SHP77 (cell line): ENCODE data around the gene PPP6R3.
"Not testable (repeated sequence)": the region's sequence is repeated elsewhere in the genome, so short reads cannot be mapped to it uniquely, and the experiment has no call there.

Experiments
- DNase-seq, 2 experiments: peaks; one replicate each; lab custom pipeline; 2025; lab: John Stamatoyannopoulos, UW

The PPP6R3 gene

DNA sequence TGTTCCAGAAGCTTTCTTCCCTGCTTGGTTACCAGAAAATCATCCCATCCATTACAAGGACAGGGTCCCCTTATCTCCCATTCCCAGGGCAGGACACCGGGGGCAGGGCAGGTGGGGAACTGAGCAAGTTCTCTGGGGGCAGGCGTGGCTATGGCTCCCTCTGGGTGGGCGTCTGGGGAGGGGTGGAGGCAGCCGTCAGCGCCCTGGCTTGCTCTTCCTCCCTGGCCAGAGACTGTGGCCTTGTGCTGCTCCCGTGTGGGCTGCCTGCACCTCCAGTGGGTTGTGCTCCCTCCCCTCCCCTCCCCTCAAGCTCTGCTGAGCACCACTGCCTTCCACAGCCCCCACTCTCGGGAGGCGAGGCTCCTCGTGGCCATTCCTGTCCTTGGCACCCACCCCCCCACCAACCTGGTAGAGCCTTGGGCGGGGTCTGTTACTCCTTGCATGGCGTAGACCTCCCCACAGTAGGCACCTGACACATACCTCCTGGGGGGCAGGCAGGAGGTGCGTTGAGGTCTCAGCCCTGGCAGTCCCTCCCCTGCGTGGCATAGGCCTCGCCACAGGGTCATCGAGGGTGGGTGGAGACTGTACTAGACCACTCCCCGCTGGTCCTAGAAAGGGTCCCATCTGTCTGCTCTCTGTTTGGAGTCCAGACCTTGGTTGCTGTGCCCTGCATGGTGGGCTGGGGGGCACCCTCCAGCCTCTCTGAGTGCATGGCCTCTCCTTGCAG, 24.2 kb upstream of the PPP6R3 start:
- DNase-seq, result no peak

DNA sequence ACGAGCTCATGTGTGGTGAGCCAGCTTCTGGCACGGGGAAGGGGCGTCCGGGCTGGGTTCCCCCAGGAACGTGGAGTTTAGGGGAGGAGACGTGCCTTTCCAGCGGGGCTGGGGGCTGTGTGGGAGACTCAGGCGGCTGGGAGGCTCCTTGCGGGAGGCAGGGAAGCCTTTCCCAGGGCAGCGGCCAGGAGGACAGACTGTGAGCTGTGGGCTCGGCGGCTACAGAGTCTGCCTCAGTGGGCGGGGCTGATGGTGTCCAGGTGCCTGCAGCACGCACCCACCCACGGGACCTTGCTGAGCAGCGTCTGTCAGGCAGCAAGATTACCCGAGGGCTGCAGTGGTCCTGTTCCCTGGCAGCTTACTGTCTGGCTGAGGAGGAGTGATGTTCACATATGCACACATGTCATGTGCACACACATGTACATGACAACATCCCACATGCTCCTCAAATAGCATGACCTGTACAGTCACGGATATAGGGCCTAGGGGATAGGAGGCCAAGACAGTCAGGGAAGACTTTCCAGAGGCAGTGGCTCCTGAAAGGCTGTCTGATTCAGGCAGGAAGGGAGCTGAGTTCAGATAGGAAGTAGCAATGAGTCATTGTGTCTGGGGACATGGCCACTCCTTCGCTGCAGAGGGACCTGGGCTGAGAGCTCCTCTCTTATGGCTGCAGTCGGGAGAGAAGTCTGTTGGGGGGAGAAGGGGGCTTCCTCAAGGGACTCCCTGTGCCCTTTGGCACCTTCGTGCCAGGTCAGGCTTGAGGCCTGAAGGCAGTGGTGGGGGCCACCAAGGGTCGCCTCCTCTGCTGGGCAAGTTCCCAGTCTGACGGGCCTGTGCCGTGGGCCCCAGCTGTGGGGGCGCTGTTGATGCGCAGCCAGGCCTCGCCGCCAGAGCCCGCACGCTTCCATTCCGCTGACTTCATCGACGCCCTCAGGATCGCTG, 23.3 kb upstream of the PPP6R3 start:
- DNase-seq, result no peak

DNA sequence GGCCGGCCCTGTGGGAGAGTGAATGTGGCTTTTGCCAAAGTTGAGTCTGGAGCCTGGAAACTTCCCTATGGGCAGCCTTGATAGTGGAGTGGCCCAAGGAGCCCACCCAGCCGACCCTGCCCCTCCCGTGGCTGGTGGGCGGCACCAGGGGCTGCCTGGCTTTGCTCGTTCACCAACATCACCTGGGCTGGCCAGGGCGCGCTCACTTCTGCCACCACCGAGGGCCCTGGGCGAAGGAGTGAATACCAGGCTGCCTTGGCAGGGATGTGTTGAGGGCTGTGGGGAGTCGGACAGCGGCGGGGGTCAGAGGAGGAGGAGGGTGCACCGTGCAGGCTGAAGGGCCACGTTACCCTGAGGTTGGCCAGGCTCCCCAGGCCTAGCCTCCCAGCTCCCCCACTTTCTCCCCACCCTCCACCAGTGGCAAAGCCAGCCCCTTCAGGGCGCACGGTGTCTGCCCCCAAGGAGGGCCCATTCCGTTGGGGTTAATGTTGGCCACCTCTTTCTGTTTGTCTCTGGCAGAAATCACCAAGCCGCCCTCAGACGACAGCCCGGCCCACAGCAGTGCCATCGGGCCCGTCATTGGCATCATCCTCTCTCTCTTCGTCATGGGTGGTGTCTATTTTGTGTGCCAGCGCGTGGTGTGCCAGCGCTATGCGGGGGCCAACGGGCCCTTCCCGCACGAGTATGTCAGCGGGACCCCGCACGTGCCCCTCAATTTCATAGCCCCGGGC, 22.5 kb upstream of the PPP6R3 start:
- no peak for DNase-seq

DNA sequence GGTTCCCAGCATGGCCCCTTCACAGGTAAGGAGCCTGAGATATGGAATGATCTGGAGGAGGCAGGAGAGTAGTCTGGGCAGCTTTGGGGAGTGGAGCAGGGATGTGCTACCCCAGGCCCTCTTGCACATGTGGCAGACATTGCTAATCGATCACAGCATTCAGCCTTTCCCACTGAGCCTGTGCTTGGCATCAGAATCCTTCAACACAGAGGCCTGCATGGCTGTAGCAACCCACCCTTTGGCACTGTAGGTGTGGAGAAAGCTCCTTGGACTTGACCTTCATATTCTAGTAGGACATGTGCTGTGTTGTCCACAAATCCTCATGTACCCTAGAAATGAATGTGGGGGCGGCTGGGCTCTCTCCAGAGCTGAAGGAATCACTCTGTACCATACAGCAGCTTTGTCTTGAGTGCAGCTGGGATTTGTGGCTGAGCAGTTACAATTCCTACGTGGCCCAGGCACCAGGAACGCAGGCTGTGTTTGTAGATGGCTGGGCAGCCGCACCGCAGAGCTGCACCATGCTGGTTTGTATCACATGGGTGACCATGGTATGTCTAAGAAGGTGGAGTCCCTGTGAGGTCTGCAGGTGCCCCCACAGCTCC, 21.8 kb upstream of the PPP6R3 start:
- DNase-seq, result no peak

DNA sequence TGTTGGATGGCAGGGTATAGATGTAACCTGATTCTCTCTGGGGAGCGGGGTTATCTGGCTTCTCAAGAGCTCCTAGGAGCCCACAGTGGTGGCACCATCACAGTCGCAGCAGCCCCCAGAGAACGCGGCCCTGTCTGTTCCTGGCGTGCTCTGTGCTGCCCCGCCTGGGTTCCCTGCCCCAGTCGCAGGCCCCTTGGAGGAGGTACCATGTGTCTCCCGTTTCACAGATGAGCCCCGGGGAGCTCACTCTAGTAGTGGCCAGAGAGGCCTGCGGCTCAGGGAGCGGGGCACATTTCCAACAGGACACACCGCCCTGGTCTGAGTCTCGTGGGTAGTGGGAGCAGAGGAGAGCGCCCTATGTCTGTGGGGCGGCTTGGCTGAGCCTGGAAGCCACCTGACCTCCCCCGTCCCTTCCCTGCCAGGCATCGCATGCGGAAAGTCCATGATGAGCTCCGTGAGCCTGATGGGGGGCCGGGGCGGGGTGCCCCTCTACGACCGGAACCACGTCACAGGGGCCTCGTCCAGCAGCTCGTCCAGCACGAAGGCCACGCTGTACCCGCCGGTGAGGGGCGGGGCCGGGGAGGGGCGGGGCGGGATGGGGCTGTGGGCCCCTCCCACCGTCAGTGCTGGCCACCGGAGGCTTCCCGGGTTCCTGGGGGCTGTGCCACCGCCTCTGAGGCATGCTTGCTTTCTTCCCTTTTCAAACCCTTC, 21.0 kb upstream of the PPP6R3 start:
- no peak for DNase-seq

DNA sequence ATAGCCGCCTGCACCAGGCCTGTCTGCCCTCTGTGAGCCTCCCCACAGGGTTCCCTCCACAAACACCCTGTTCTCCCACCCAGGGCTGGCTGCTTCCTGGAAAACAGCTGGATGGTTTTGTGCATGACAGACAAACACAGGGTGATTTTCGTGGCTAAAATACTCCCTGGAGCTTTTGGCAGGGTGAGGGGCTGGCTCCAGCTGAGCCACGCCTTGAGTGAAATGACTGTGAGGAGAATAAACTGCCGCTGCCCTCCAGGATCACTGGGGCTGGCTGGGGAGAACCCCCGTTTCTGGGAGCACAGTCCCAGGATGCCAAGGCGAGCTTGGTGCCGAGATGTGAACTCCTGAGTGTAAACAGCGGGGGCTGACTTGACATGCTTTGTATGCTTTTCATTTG, 20.3 kb upstream of the PPP6R3 start:
- DNase-seq, result no peak

DNA sequence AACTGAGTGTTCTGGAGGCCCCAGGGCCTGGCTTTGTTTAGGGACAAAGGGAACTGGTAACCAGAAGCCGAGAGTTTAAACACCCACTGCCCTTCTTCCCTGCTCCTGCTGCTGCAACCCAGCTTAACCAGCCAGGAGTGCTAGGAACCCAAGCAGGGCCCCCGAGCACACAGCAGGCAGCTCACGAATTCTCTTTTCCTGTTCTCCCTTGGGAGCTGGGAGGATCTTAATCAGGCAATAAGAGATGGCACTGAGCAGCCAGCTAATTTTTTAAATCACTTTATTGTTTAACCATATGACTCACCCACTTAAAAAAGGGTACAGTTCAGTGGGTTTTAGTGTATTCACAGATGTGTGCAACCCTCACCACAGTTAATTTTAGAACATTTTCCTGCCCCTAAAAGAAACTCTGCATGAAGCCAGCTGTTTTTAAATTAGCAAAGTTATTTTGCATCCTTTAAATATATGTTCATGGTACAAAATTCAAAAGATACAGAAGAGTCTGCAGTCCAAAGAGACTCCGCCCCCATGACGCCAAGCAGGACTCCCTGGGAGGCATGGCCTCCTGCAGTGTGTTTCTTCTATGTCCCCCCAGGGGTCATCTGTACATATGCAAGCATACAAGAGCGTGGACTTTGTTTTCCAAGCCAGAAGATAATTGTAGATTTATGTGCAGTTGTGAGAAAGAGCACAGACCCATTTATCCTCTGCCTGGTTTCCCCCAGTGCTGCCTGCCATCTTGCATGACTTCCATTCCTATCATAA, 18.9 kb upstream of the PPP6R3 start:
- no peak for DNase-seq

DNA sequence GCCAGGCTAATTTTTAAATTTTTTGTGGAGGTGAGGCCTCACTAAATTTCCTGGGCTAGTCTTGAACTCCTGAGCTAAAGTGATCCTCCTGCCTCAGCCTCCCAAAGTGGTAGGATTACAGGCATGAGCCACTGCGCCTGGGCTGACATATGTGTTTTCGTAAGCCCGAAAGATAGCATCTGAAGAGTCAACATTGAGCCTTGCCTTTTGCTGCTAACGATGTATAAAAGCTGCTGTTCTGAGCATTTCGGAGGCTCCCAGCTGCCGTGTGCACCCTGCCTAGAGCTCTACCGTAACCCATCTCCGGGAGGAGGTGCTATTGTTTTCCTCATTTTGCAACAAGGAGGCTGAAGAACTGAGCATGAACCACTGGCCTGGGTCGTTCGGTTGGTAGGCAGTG, 18.1 kb upstream of the PPP6R3 start:
- DNase-seq, result no peak

DNA sequence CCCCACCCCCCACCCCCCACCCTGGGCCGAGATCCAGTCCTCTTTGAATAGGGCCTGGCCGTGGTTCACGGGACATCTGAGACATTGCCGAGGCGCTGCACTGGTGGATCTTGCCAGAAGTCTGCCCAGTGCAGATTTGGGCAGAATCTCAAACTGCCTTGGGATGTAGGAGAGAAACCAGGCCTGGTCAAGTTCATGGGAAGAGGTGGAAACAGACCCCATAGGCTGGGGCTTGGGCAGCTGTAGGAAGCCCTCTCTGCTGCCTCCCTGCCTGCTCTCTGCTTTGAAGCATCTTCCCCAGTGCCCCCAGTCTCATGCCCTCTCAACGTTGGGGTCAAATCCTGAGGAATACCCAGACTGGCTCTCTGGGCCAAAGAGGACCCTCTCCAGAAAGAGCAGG, 16.0 kb upstream of the PPP6R3 start:
- no peak for DNase-seq

DNA sequence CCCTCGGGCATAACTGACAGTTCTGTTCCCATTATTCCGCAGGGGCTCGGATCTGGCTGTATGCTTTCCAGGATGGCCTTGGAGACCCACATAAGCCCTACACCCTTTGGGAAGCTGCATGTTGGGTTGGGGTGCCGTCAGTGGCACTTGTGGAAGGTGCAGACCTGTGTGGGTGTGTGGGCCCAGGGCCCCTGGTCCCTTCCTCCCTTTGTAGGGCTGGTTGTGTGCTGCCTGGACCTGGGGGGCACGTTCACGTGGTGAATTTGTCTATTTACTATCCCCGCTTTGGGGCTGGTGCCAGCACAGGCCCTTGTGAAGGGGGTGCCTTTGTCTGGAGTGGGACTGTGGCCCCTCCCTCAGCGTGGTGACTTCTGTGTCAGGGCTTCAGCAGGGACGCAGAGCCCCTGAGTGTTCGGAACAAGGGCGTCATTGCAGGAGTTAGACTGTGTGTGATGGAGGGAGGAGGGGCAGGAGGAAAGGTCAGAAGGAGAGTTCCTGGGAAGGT, 15.0 kb upstream of the PPP6R3 start:
- DNase-seq, result no peak

DNA sequence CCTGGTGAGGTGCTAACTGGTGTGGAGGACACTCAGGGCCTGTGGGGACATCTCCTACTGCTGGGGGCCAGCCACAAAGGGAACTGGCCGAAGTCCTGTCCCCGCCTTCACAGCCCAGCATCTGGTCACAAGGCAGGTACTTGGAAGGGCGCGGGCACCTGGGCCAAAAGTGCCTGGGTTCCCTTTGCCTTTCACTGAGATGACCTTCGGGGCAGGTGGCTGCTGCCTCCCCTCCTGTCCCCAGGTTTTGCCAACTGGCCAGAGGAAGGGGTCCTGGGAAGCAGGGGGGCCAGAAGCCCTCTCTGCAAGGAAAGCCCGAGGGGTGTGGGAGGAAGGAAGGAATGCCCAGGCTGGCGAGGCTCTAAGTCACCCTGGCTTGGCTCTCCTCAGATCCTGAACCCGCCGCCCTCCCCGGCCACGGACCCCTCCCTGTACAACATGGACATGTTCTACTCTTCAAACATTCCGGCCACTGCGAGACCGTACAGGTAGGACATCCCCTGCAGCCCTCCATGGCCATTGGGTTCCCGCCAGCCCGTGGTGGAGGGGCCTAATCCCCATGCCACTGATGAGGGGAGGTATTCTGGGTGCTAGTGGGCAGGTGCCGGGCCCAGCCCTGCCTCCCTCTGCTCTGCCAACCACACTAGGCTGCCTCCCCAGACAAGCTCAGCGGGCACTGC, 14.4 kb upstream of the PPP6R3 start:
- no peak for DNase-seq

DNA sequence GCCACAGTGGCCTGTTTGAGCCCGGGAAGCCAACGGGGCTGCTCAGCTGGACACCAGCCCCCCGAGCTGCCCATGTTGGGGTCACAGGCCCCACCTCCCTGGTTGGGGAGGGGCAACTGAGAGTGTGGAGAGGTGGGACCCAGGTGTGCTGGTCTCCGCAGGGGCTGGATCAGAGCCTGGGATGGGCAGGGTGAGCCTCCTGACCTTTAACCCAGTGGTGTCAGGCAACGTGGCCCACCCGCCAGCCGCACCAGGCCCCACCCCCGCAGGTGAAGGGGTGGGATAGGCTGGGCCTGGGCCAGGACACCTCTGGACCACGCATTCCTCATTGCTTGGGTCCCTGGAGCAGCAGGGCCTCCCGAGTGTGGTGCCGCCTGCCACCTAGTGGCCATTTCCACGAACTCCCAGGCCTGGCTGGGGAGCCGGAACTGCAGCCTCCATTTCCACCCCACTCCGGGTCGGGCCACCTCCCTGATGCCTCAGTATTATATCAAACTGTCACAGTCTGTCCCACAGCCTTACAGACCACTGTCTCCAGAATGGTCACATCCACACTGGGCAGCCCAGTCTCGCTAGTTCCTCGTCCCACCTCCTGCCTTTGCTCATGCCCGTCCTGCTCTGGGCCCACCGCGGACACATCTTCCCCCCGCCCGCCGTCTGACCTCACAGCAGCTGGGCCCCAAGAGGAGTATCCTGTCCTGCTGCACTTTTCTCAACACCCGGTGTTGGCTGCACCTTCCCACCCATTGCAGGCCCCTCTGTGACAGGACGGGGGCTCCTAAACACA, 13.3 kb upstream of the PPP6R3 start:
- DNase-seq, result peak; percentile 59 to 68

DNA sequence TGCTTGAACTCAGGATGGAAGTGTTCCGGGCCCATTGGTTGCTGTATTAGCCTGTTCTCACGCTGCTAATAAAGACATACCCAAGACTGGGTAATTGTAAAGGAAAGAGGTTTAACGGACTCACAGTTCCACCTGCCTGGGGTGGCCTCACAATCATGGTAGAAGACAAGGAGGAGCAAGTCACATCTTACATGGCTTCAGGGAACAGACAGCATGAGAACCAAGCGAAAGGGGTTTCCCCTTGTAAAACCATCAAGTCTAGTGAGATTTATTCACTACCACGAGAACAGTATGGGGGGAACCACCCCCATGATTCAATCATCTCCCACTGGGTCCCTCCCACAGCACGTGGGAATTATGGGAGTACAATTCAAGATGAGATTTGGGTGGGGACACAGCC, 12.6 kb upstream of the PPP6R3 start:
- DNase-seq, result not testable (repeated sequence)

DNA sequence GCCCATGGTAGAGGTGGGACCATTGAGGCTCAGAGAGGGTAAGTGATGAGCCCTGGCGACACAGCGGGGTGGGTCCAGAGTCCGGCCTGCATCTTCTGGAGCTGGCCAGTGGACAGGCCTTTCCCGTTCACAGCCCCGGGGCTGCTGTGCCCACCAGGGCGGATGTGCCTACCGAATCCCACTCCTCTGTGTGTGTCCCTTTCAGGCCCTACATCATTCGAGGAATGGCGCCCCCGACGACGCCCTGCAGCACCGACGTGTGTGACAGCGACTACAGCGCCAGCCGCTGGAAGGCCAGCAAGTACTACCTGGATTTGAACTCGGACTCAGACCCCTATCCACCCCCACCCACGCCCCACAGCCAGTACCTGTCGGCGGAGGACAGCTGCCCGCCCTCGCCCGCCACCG, 11.9 kb upstream of the PPP6R3 start:
- no peak for DNase-seq

DNA sequence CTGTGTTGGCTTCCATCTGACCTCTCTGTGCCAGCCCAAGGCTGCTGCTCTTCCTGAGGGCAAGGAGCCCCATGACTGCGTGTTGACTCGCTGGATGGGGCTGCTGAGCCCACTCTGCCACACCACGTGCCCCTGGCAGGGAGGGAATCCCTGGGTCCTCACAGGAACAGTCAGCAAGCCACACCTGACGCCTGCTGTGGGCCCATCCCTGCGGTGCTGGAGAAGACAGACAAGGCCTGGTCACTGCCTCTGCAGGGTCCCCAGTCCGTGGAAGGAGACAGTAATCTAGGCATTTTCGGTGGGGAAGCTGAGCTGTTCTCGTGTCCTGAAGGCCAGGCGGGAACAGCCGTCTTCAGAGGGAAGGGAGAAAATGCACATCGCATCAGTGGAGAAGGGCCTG, 10.6 kb upstream of the PPP6R3 start:
- no peak for DNase-seq

DNA sequence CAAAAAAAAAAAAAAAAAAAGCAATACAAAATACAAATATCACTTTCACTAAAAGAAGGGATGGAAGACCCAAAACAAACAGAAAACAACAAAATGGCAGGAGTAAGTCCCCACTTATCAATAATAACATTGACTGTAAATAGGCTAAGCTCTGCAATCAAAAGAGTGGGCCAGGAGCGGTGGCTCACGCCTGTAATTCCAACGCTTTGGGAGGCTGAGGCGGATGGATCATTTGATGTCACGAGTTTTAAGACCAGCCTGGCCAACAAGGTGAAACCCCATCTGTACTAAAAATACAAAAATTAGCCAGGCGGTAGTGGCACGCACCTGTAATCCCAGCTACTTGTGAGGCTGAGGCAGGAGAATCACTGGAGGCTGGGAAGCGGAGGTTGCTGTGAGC, 9.8 kb upstream of the PPP6R3 start:
- no peak for DNase-seq

DNA sequence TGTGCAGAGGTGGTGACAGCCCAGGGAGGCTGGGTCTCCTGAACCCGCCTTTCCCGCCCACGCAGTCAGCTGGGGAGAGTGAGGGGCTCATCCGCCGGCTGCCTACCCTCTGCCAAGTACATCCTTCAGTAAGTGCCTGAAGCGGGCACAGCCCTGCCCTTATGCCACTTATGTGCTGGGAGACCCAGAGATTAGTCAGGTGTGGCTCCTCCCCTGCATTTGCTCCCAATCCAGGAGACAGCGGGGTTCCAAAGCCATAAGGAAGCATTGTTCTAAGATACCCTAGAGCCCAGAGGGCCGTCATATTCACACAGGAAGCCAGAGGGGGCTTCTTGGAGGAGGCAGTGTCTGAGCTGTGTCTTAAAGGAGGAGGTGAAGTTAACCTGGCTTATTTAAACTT, 5.8 kb upstream of the PPP6R3 start:
- no peak for DNase-seq

DNA sequence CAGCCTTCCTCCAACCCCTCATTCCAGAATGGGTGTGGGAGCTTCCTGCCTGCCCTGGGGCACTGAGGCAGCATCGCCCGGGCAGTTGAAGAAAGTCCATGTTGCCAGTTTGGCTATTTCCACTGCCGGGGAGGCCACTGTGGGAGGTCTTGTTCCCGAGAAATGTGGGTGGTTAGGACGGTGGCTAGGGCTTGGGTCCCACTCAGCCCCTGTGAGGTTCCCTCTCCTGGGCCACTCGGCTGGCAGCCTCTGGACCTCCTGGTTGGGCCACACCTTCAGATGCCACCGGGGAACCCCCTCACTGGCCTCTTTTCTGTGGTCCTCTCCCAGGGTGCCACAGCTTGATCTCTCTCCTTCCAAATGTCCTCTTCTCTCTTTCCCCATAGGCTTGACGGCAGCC, 5.1 kb upstream of the PPP6R3 start:
- no peak for DNase-seq

DNA sequence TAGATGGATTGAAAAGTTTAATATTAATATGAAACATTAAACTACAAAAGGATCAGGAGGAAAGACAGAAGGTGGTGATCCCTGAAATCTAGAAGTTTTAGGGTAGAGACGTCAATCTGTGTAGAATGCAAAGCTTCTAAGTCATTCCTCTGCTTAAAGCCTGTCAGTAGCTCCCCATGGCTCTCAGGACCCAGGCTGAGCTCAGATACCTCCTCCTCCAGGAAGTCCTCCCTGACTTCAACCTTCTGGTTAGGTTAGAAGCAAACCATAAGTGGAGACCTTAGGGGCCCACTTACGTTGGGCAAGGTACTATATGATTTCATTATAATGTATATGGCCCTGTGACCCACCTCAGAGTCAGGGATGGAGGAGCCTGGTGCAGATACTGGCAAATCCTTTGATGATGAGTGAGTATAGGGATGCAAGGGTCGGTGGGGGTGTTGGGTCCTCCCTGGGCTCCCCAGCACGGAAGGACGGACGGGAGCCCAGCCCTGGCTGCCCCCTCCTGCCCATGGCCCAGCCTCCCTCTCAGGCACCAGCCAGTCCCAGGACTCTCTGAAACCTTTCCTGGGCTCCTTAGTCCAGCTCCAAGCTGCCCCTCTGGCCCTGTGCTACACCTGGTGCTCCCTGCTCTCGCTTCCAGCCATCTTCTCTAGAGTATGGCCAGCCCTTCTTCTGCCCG, 3.2 kb upstream of the PPP6R3 start:
- DNase-seq, result no peak
